Stimulated activated CD4-positive, alpha-beta T cell treated with anti-CD3 and anti-CD28 coated beads, Interleukin-4, amount 100 ng/mL, for 1 hour (primary cell): ENCODE data around the gene DDN.

Experiments used
- DNase-seq: peaks from one replicate; pipeline ENCODE4 v3.0.0-alpha.2; 2020

DDN gene

GRCh38 chr12:49010092-49010668, 11.0 kb upstream of the DDN start:
- DNase-seq = no peak

GRCh38 chr12:49008943-49009342, 9.8 kb upstream of the DDN start:
- no peak for DNase-seq

- DNase-seq = no peak
Measured at GRCh38 chr12:49000346-49000745, 1.2 kb upstream of the DDN start.

- peak; percentile 17 for DNase-seq
Measured at GRCh38 chr12:48998497-48999353, 450 bp downstream of the DDN start.

GRCh38 chr12:48997719-48998496, 1.3 kb downstream of the DDN start:
- peak; percentile 39 for DNase-seq

- peak; percentile 72 for DNase-seq
Measured at GRCh38 chr12:48996794-48997718, 2.1 kb downstream of the DDN start.

- DNase-seq = peak; percentile 54
Measured at GRCh38 chr12:48995086-48995879, 3.9 kb downstream of the DDN start.

GRCh38 chr12:48994224-48995085, 4.7 kb downstream of the DDN start:
- DNase-seq = no peak

- DNase-seq = no peak
Measured at GRCh38 chr12:48993787-48994186, 5.4 kb downstream of the DDN start.

- DNase-seq = no peak
Measured at GRCh38 chr12:48991247-48992050, 7.7 kb downstream of the DDN start.

GRCh38 chr12:48990552-48990951, 8.6 kb downstream of the DDN start:
- no peak for DNase-seq

GRCh38 chr12:48988030-48988649, 11.0 kb downstream of the DDN start:
- peak; percentile 71 for DNase-seq

GRCh38 chr12:48986720-48987291, 12.4 kb downstream of the DDN start:
- no peak for DNase-seq

- no peak for DNase-seq
Measured at GRCh38 chr12:48985901-48986300, 13.3 kb downstream of the DDN start.

GRCh38 chr12:48985475-48985897, 13.7 kb downstream of the DDN start:
- no peak for DNase-seq

GRCh38 chr12:48982397-48983080, 16.6 kb downstream of the DDN start:
- DNase-seq = no peak

- DNase-seq = no peak
Measured at GRCh38 chr12:48981757-48982157, 17.4 kb downstream of the DDN start.
